Measurements from ENCODE around the gene CCSER2.

- no peak for TF ChIP-seq CTCF (IDR thresholded peaks at IDR 0.05 in 2 of 3, conservative IDR thresholded peaks at IDR 0.05 in 1 of 3; ENCODE audit: borderline replicate concordance in 1 of 3, insufficient read depth in 1 of 3, low read depth in 2 of 3, low read length in 2 of 3)
- TF ChIP-seq YY1 (IDR thresholded peaks at IDR 0.05; ENCODE audit: extremely low read depth, insufficient replicate concordance, low read depth, low read length) = no peak
- TF ChIP-seq POLR2AphosphoS5 (IDR thresholded peaks at IDR 0.05; ENCODE audit: low read depth, low read length) = no peak
- TF ChIP-seq SIN3A (IDR thresholded peaks at IDR 0.05; ENCODE audit: low read depth) = no peak
- no peak for TF ChIP-seq TCF7L2 (IDR thresholded peaks at IDR 0.05; ENCODE audit: borderline replicate concordance, extremely low read depth, insufficient read depth, insufficient read length)
- no peak for TF ChIP-seq EZH2 (IDR thresholded peaks at IDR 0.05)
- TF ChIP-seq REST (IDR thresholded peaks at IDR 0.05; ENCODE audit: low read depth) = no peak
- TF ChIP-seq EZH2phosphoT487 (IDR thresholded peaks at IDR 0.05; ENCODE audit: borderline replicate concordance) = no peak
- no peak for TF ChIP-seq POLR2A (IDR thresholded peaks at IDR 0.05; ENCODE audit: borderline replicate concordance, extremely low read depth, insufficient read depth, insufficient read length)
- TF ChIP-seq ATF3 (IDR thresholded peaks at IDR 0.05) = no peak
- no peak for TF ChIP-seq ZNF274 (IDR thresholded peaks at IDR 0.05; ENCODE audit: low read depth, low read length)
Observed at GRCh38 chr10:84329986-84330651, 1.7 kb downstream of the CCSER2 start.
